Measurements from ENCODE around the gene ZSCAN4.

The ZSCAN4 gene

GRCh38 chr19:57682226-57682766 is 13.6 kb downstream of the ZSCAN4 start:
- DNase-seq, result no peak

GRCh38 chr19:57686727-57687126 is 18.0 kb downstream of the ZSCAN4 start:
- no peak for DNase-seq

GRCh38 chr19:57687363-57688010 is 18.8 kb downstream of the ZSCAN4 start:
- no peak for DNase-seq

GRCh38 chr19:57688011-57688763 is 19.5 kb downstream of the ZSCAN4 start:
- no peak for DNase-seq

- no peak for DNase-seq
These were observed 21.0 kb downstream of the ZSCAN4 start for GRCh38 chr19:57689750-57690149.

GRCh38 chr19:57701625-57702024 is 32.9 kb downstream of the ZSCAN4 start:
- no peak for DNase-seq

GRCh38 chr19:57706346-57706745 is 37.6 kb downstream of the ZSCAN4 start:
- no peak for DNase-seq

- peak; percentile 33 for DNase-seq
These were observed 40.1 kb downstream of the ZSCAN4 start, which contains the start of gene ZNF154 for GRCh38 chr19:57708641-57709361. Gene ZNF154, minus strand, starts transcription at chr19:57709204. Its CDS starts 233 bp downstream, at chr19:57708971.

- DNase-seq, result no peak
These were observed 40.9 kb downstream of the ZSCAN4 start for GRCh38 chr19:57709616-57710015.

- DNase-seq, result no peak
These were observed 43.5 kb downstream of the ZSCAN4 start for GRCh38 chr19:57712222-57712621.

GRCh38 chr19:57719424-57719823 is 50.7 kb downstream of the ZSCAN4 start:
- DNase-seq, result no peak

- DNase-seq, result no peak
These were observed 51.3 kb downstream of the ZSCAN4 start for GRCh38 chr19:57719901-57720519.

GRCh38 chr19:57720878-57721277 is 52.1 kb downstream of the ZSCAN4 start:
- DNase-seq, result no peak
